Measurements from ENCODE around the gene ICAM1. TPM values are rescaled to one million over a fixed set of nuclear protein-coding genes. Genes with fewer than 3 reads are reported as not detected.

ICAM1 gene
- total and polyA plus RNA-seq, 2 donors (not counting 1 experiment from before 2014, with no cell fraction given), result 8.9 to 15.2 TPM

GRCh38 chr19:10318807-10319682 is 48.1 kb downstream of the ICAM1 start:
- TF ChIP-seq CTCF (conservative IDR thresholded peaks at IDR 0.05 in 1 of 2, IDR thresholded peaks at IDR 0.05 in 1 of 2; ENCODE audit: low read depth in 1 of 2, low read length in 2 of 2) (no peak), EZH2 (IDR thresholded peaks at IDR 0.05; ENCODE audit: low read length, missing control alignments) (no peak)
- Histone ChIP-seq H2AFZ (ENCODE audit: low read length) (no peak overlapping the region), H3K4me1 (ENCODE audit: control insufficient read depth, extremely low read depth, insufficient read depth, low read length) (no peaks in the 10 kb centered on the region), H3K4me2 (ENCODE audit: extremely low read depth, insufficient read depth, low read length) (no peak overlapping the region), H3K79me2 (ENCODE audit: control insufficient read depth, insufficient read depth, low read length) (no peaks in the 10 kb centered on the region), H3K9me3 (ENCODE audit: control insufficient read depth, insufficient read depth, low read depth, low read length) (no peaks in the 10 kb centered on the region), H3K27me3 (ENCODE audit: control insufficient read depth, insufficient read depth, low read length) (no peaks in the 10 kb centered on the region), H4K20me1 (ENCODE audit: control insufficient read depth, extremely low read depth, insufficient read depth, low read length) (no peaks in the 10 kb centered on the region), H3K27ac (ENCODE audit: insufficient read depth, low read length) (no peak overlapping the region), H3K9ac (ENCODE audit: insufficient read depth, low read length) (no peak overlapping the region), H3K4me3 (replicated peaks in 1 of 4; ENCODE audit: control extremely low read depth in 1 of 4, insufficient read depth in 1 of 4, low read depth in 3 of 4, low read length in 4 of 4) (no peak overlapping the region), H3K36me3 (ENCODE audit: control insufficient read depth, insufficient read depth, low read length) (peaks cover 26% of the 10 kb centered on the region)
- DNase-seq (ENCODE audit: low read depth in 2 of 2), result no peak

- Histone ChIP-seq H3K27me3 (ENCODE audit: control insufficient read depth, insufficient read depth, low read length) (no peaks in the 10 kb centered on the region), H3K9me3 (ENCODE audit: control insufficient read depth, insufficient read depth, low read depth, low read length) (no peaks in the 10 kb centered on the region), H2AFZ (ENCODE audit: low read length) (no peak overlapping the region), H3K36me3 (ENCODE audit: control insufficient read depth, insufficient read depth, low read length) (peaks cover 29% of the 10 kb centered on the region), H3K4me3 (replicated peaks in 1 of 4; ENCODE audit: control extremely low read depth in 1 of 4, insufficient read depth in 1 of 4, low read depth in 3 of 4, low read length in 4 of 4) (no peak overlapping the region), H3K4me2 (ENCODE audit: extremely low read depth, insufficient read depth, low read length) (no peak overlapping the region), H3K27ac (ENCODE audit: insufficient read depth, low read length) (no peak overlapping the region), H4K20me1 (ENCODE audit: control insufficient read depth, extremely low read depth, insufficient read depth, low read length) (no peaks in the 10 kb centered on the region), H3K4me1 (ENCODE audit: control insufficient read depth, extremely low read depth, insufficient read depth, low read length) (no peaks in the 10 kb centered on the region), H3K79me2 (ENCODE audit: control insufficient read depth, insufficient read depth, low read length) (no peaks in the 10 kb centered on the region), H3K9ac (ENCODE audit: insufficient read depth, low read length) (no peak overlapping the region)
- TF ChIP-seq EZH2 (IDR thresholded peaks at IDR 0.05; ENCODE audit: low read length, missing control alignments) (no peak), CTCF (conservative IDR thresholded peaks at IDR 0.05 in 1 of 2, IDR thresholded peaks at IDR 0.05 in 1 of 2; ENCODE audit: low read depth in 1 of 2, low read length in 2 of 2) (no peak)
- DNase-seq (ENCODE audit: low read depth in 2 of 2), result no peak
These were observed 49.9 kb downstream of the ICAM1 start for GRCh38 chr19:10320602-10321416.

- Histone ChIP-seq H3K27ac (ENCODE audit: insufficient read depth, low read length) (no peak overlapping the region), H3K36me3 (ENCODE audit: control insufficient read depth, insufficient read depth, low read length) (peaks cover 28% of the 10 kb centered on the region), H3K4me2 (ENCODE audit: extremely low read depth, insufficient read depth, low read length) (no peak overlapping the region), H3K9me3 (ENCODE audit: control insufficient read depth, insufficient read depth, low read depth, low read length) (no peaks in the 10 kb centered on the region), H3K27me3 (ENCODE audit: control insufficient read depth, insufficient read depth, low read length) (no peaks in the 10 kb centered on the region), H3K4me1 (ENCODE audit: control insufficient read depth, extremely low read depth, insufficient read depth, low read length) (no peaks in the 10 kb centered on the region), H3K79me2 (ENCODE audit: control insufficient read depth, insufficient read depth, low read length) (no peaks in the 10 kb centered on the region), H2AFZ (ENCODE audit: low read length) (no peak overlapping the region), H4K20me1 (ENCODE audit: control insufficient read depth, extremely low read depth, insufficient read depth, low read length) (no peaks in the 10 kb centered on the region), H3K4me3 (replicated peaks in 1 of 4; ENCODE audit: control extremely low read depth in 1 of 4, insufficient read depth in 1 of 4, low read depth in 3 of 4, low read length in 4 of 4) (no peak overlapping the region), H3K9ac (ENCODE audit: insufficient read depth, low read length) (no peak overlapping the region)
- no peak for TF ChIP-seq CTCF (conservative IDR thresholded peaks at IDR 0.05 in 1 of 2, IDR thresholded peaks at IDR 0.05 in 1 of 2; ENCODE audit: low read depth in 1 of 2, low read length in 2 of 2)
- no peak for TF ChIP-seq EZH2 (IDR thresholded peaks at IDR 0.05; ENCODE audit: low read length, missing control alignments)
- DNase-seq (ENCODE audit: low read depth in 2 of 2), result no peak
These were observed 50.5 kb downstream of the ICAM1 start for GRCh38 chr19:10321417-10321797.

Data from fibroblast of lung (primary cell).